Measurements from ENCODE around the gene PSPH. TPM values are rescaled to one million over a fixed set of nuclear protein-coding genes. Genes with fewer than 3 reads are reported as not detected.
A peak's percentile ranks its signal among the peaks of the same experiment; 100 is the strongest.
"Not testable (repeated sequence)": the region's sequence is repeated elsewhere in the genome, so short reads cannot be mapped to it uniquely, and the experiment has no call there.

PSPH gene
- total RNA-seq, 2 experiments from 2014 or later, result 12.4 to 22.2 TPM

DNA sequence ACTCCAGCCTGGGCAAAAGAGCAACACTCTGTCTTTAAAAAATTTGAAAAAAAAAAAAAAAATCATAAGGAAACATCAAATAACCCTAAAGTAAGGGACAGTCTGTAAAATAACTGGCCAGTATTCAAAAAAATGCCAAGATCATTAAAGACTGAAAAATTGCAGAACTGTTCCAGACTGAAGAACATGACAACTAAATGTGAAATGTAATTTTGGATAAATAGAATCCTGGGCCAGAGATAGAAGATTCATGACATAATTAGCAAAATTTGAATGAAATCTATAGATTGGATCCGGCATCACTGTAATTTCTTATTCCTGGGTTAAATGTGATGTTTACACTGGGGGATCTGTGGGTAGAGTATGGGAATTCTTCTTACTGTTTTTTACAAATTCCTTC lies 3.0 kb downstream of the PSPH start:
- DNase-seq (no peak), ATAC-seq (no peak)
- peaks cover 24% of the 10 kb centered on the region for H3K4me1 Mint-ChIP-seq
- H3K27me3 Mint-ChIP-seq, result no peaks in the 10 kb centered on the region
- CTCF ChIA-PET, result no interaction called here
- H3K4me3 Mint-ChIP-seq, result no peak overlapping the region
- H3K9me3 Mint-ChIP-seq (ENCODE audit: low read depth), result no peaks in the 10 kb centered on the region
- H3K27ac Mint-ChIP-seq, result no peak overlapping the region
- peaks cover 14% of the 10 kb centered on the region for H3K36me3 Mint-ChIP-seq

DNA sequence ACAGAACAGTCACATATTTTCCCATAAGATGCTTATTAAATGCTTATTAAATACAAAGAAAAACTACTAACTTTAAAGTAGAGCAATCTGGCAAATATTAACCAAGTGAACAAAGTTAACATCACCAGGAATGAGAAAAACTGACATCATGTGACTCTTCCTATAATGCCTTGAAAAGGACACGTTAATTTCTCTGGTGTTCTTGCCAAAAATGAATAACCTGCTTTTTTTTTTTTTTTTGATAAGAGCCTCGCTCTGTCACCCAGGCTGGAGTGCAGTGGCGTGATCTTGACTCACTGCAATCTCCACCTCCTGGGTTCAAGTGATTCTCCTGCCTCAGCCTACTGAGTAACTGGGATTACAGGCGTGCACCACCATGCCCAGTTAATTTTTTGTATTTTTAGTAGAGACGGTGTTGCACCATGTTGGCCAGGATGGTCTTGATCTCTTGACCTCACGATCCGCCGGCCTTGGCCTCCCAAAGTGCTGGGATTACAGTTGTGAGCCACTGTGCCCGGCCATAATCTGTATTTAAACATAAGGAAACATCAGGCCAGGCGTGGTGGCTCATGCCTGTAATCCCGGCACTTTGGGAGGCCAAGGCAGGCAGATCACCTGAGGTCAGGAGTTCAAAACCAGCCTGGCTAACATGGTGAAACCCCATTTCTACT lies 3.7 kb downstream of the PSPH start:
- H3K27me3 Mint-ChIP-seq, result not testable (repeated sequence)

DNA sequence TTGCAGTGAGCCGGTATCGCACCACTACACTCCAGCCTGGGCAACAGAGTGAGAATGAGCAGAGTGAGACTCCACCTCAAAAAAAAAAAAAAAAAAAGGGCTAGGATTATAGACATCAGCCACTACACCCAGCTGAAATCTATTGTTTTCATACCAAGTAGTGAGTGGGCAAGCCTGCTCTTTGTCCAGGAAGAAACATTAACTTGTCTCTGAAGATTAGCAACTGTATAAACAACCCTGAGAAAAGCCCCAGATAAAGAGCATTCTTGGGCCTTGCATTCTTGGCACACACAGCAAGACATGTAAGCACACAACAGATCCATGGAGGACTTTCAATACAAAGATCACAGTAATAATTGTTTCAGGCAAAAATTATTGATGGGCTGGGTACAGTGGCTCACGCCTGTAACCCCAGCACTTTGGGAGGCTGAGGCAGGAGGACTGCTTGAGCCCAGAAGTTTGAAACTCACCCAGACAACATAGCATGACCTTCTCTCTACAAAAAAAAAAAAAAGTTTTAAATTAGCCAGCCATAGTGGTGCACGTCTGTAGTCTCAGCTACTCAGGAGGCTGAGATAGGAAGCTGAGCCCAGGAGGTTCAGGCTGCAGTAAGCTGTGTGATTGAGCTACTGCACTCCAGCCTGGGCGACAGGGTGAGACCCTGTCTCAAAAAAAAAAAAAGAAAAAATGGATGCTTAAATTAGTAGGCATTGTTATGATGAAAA lies 4.4 kb downstream of the PSPH start:
- ATAC-seq (no peak), DNase-seq (no peak)
- no peak overlapping the region for H3K4me3 Mint-ChIP-seq
- no peaks in the 10 kb centered on the region for H3K27me3 Mint-ChIP-seq
- CTCF ChIA-PET, result no interaction called here
- H3K27ac Mint-ChIP-seq, result no peak overlapping the region
- H3K36me3 Mint-ChIP-seq, result peaks cover 11% of the 10 kb centered on the region
- no peaks in the 10 kb centered on the region for H3K9me3 Mint-ChIP-seq (ENCODE audit: low read depth)
- peaks cover 15% of the 10 kb centered on the region for H3K4me1 Mint-ChIP-seq

More for the DNA sequence above, 3.7 kb downstream of the PSPH start:
- H3K27ac Mint-ChIP-seq; H3K4me3 Mint-ChIP-seq; CTCF ChIA-PET; DNase-seq; ATAC-seq; H3K9me3 Mint-ChIP-seq (ENCODE audit: low read depth): not testable (repeated sequence)
- H3K4me1 Mint-ChIP-seq, result peaks cover 17% of the 10 kb centered on the region
- H3K36me3 Mint-ChIP-seq, result peaks cover 11% of the 10 kb centered on the region

DNA sequence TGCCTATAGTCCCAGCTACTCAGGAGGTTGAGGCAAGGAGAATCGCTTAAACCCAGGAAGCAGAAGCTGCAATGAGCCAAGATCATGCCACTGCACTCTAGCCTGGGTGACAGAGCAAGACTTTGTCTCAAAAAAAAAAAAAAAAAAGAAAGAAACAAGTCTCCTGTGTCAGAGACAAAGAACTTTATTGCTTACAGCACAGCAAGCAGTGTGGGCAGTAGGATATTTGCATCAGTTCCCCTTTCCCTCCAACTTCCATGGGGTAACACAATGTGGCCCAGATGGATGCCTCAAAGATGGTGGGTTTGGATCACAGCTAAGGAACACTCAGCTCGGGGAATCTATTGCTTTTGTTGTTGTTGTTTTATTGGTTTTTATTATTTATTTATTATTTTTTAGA lies 5.5 kb downstream of the PSPH start:
- H3K27ac Mint-ChIP-seq; H3K9me3 Mint-ChIP-seq (ENCODE audit: low read depth); CTCF ChIA-PET; DNase-seq; H3K27me3 Mint-ChIP-seq; ATAC-seq; H3K4me3 Mint-ChIP-seq: not testable (repeated sequence)
- Mint-ChIP-seq H3K36me3 (peaks cover 13% of the 10 kb centered on the region), H3K4me1 (peaks cover 15% of the 10 kb centered on the region)

DNA sequence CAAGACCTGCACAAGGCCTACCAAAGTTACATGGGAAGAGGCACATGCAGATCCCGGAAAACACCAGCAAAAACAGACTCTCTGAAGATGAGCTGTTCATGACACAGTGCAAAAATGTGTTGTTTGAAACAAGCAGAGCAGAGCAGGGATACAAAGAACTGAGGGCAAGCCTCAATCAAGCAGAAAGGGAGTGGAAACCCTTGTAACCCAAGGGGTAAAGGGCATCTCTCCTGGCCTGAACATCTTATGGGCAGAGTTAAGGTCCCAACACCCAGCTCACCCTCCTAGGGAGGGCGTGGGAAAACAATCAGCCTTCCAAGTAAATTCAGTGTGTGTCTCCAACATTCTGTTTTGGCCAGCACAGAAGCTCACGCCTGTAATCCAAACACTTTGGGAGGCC lies 10.5 kb downstream of the PSPH start:
- H3K9me3 Mint-ChIP-seq (ENCODE audit: low read depth), result no peaks in the 10 kb centered on the region
- no peaks in the 10 kb centered on the region for H3K27me3 Mint-ChIP-seq
- CTCF ChIA-PET, result interaction anchor here (0.7 kb wide), 1 partner anchor 272 kb away, joined by 3 read pairs; no protein-coding TSS in a partner anchor
- no peak for DNase-seq
- H3K27ac Mint-ChIP-seq, result no peak overlapping the region
- ATAC-seq, result no peak
- H3K4me1 Mint-ChIP-seq, result no peaks in the 10 kb centered on the region
- no peak overlapping the region for H3K4me3 Mint-ChIP-seq
- peaks cover 13% of the 10 kb centered on the region for H3K36me3 Mint-ChIP-seq

DNA sequence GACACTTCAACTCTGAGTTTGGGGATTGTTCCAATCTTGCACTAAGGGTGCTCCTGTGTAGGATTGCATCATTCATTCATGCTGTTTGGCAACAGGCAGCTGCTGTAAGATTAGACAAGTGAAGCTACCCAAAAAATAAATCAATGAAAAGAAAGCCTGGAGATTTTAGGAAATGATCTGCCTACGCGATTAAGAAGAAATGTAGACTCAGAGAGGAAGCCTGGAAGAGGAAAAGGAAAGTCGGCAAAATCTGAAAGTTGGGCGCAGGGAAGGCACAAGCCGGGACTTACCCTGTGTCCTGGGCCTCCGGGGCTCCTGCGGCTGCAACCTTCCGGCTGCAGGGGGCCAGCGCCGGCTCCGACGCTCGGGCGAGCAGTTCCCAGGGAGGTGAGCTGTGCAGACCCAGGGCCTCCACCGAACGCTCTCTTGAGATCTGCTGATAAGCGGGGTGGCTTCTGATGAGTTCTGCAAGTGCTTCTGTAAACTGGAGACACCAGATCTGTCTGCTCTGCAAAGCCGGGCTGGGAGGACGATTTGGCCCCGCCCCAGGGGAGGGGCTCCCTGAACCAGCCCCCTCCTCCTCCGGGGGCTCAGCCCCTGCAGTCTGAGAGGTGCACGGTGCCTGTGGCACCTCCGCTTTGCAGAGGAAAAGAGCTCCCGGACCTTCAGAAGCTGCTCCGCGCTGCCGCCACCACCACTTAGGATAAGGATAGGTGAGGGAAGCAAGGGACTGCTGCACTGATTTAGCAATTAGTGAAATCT lies 17.4 kb downstream of the PSPH start:
- ATAC-seq (peak; percentile 97), DNase-seq (peak; percentile 78)
- no peaks in the 10 kb centered on the region for H3K27me3 Mint-ChIP-seq
- CTCF ChIA-PET, result interaction anchor here (0.7 to 2.2 kb wide), 3 partner anchors 17 to 82 kb away, joined by 3 to 11 read pairs (median 3); partner anchors contain the start of genes CCT6A and PSPH
- H3K36me3 Mint-ChIP-seq, result peaks cover 9% of the 10 kb centered on the region
- peaks cover 9% of the 10 kb centered on the region for H3K4me1 Mint-ChIP-seq
- peak overlapping the region; percentile 84 for H3K27ac Mint-ChIP-seq
- H3K9me3 Mint-ChIP-seq (ENCODE audit: low read depth), result no peaks in the 10 kb centered on the region
- peak overlapping the region; percentile 84 for H3K4me3 Mint-ChIP-seq

DNA sequence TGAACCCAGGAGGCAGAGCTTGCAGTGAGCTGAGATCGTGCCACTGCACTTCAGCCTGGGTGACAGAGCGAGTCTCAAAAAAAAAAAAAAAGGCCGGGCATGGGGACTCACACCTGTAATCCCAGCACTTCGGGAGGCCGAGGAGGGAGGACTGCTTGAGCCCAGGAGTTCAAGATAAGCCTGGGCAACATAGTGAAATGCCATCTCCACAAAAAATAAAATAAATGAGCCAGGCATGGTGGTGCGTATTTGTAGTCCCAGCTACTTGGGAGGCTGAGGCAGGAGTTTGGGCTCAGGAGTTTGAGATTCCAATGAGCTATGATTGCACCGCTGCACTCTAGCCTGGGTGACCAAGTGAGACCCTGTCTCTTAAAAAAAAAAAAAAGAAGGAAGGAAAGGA lies 18.7 kb downstream of the PSPH start:
- H3K4me3 Mint-ChIP-seq; H3K9me3 Mint-ChIP-seq (ENCODE audit: low read depth); H3K4me1 Mint-ChIP-seq; H3K27ac Mint-ChIP-seq; CTCF ChIA-PET; DNase-seq; H3K27me3 Mint-ChIP-seq; ATAC-seq: not testable (repeated sequence)
- H3K36me3 Mint-ChIP-seq, result peaks cover 13% of the 10 kb centered on the region

DNA sequence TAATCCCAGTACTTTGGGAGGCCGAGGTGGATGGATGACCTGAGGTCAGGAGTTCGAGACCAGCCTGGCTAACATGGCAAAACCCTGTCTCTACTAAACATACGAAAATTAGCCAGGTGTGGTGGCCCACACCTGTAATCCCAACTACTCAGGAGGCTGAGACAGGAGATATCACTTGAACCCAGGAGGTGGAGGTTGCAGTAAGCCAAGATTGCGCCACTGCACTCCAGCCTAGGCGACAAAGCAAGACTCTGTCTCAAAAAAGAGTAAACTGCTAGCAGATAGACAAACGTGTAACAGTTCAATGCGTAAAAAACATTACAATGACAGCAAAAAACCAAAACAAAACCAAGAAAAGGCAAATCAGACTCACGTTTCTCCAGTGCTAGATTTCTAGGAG lies 19.7 kb downstream of the PSPH start:
- ATAC-seq; CTCF ChIA-PET; H3K27me3 Mint-ChIP-seq; H3K9me3 Mint-ChIP-seq (ENCODE audit: low read depth); H3K4me3 Mint-ChIP-seq; H3K4me1 Mint-ChIP-seq; DNase-seq; H3K27ac Mint-ChIP-seq: not testable (repeated sequence)
- peaks cover 15% of the 10 kb centered on the region for H3K36me3 Mint-ChIP-seq

DNA sequence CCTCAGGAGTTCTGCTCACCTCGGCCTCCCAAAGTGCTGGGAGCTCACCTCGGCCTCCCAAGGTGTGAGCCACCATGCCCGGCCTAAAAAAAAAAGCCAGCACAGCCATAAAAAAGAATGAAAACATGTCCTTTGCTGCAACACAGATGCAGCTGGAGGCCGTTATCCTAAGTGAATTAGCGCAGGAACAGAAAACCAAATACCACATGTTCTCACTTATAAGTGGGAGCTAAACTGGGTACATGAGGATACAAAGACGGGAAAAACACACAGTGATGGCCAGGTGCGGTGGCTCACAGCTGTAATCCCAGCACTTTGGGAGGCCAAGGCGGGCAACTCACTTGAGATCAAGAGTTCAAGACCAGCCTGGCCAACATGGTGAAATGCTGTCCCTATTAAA lies 20.9 kb downstream of the PSPH start:
- Mint-ChIP-seq H3K36me3 (peaks cover 18% of the 10 kb centered on the region), H3K27me3 (no peaks in the 10 kb centered on the region), H3K27ac (no peak overlapping the region), H3K4me1 (peaks cover 9% of the 10 kb centered on the region), H3K4me3 (no peak overlapping the region), H3K9me3 (ENCODE audit: low read depth) (no peaks in the 10 kb centered on the region)
- ATAC-seq (no peak), DNase-seq (no peak)
- CTCF ChIA-PET, result no interaction called here

DNA sequence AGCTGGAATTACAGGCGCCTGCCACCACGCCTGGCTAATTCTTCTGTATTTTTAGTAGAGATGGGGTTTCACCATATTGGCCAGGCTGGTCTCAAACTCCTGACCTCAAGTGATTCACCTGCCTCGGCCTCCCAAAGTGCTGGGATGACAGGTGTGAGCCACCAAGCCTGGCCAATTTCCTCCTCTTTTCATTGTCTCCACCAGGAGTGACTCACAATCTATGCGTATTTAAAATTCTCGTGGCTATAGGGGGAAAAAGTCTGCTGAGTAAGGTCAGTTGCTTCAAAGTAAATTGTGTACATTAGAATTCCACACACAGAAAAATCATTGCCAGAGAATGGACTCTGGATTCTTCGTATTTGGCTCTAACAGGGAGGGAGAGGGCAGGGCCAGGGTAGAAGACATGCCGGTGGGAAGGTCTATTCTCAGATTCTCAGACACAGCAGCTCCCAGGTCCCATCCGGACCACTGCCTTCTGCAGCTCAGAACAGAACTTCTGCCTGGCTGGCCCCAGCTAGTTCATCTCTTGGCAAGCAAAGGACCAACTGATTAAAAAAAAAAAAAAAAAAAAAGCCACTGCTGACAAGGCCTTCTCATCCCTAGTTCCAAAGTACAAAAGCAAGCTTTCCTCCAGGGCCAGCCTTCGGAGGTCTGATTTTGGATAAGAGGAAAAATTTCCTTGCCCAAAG lies 22.2 kb downstream of the PSPH start:
- H3K27me3 Mint-ChIP-seq, result no peaks in the 10 kb centered on the region
- DNase-seq (no peak), ATAC-seq (no peak)
- no peak overlapping the region for H3K4me3 Mint-ChIP-seq
- H3K9me3 Mint-ChIP-seq (ENCODE audit: low read depth), result no peaks in the 10 kb centered on the region
- peaks cover 19% of the 10 kb centered on the region for H3K36me3 Mint-ChIP-seq
- H3K4me1 Mint-ChIP-seq, result peaks cover 9% of the 10 kb centered on the region
- H3K27ac Mint-ChIP-seq, result no peak overlapping the region
- CTCF ChIA-PET, result no interaction called here

DNA sequence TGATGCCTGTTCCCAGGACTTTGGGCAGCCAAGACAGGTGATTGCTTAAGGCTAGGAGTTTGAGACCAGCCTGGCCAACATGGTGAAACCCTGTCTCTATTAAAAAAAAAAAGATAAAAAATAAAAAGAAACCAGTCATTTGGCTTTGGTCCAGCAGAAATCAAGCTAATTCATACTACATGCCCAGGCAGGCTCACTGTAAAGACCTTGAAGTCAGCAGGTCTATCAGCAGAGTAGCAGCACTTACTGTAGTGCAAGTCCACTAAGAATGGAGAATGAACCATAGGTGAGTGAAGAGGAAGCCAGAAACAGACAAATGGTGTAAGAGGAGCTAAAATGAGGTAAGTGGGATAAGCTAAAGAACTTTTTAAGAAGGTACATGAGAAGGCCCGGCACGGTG lies 24.7 kb downstream of the PSPH start:
- ATAC-seq (no peak), DNase-seq (no peak)
- Mint-ChIP-seq H3K36me3 (peaks cover 19% of the 10 kb centered on the region), H3K27me3 (no peaks in the 10 kb centered on the region), H3K4me1 (peaks cover under 1% of the 10 kb centered on the region), H3K9me3 (ENCODE audit: low read depth) (no peaks in the 10 kb centered on the region), H3K27ac (no peak overlapping the region), H3K4me3 (no peak overlapping the region)
- CTCF ChIA-PET, result no interaction called here

DNA sequence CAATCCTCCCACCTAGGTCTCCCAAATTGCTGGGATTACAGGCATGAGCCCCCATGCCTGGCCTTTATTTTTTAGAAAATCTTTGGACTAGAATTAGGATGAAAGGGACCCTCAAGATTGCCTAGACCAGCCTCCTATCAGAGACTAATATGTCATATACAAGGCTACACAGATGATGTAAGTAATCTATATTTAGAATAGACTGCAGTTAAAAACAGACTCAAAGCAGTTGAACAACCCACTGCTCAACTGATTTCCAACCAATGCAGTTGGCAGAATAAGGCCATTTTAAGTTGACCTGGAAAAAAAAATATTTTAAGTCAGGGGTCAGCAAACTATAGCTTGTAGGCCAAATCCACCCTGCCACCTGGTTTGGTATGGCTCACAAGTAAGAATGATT lies 27.7 kb downstream of the PSPH start:
- Mint-ChIP-seq H3K27me3 (no peaks in the 10 kb centered on the region), H3K4me1 (no peaks in the 10 kb centered on the region), H3K27ac (no peak overlapping the region), H3K4me3 (no peak overlapping the region), H3K9me3 (ENCODE audit: low read depth) (no peaks in the 10 kb centered on the region), H3K36me3 (peaks cover 12% of the 10 kb centered on the region)
- ATAC-seq, result no peak
- no peak for DNase-seq
- CTCF ChIA-PET, result interaction anchor here (0.5 kb wide), 1 partner anchor 50 kb away, joined by 3 read pairs; no protein-coding TSS in a partner anchor

DNA sequence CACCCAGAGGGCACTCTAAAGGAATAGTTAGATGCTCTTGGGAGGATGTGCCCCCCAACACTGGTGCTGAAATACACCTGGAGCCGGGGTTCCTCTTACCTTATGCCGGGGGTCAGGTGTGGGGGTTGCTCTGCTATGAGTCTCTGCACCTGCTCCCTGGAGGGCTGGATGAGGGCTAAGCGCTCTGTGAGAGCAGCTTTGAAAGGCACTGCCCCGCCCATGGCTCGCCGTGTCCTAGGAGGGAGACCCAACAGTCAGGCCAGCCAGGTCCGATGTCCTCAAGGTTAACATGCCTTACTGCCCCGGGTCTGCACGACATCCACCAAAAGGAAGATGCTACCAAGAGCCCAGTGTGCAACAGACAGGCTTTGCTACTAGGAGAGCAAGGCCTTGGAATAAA lies 31.7 kb downstream of the PSPH start:
- Mint-ChIP-seq H3K4me1 (no peaks in the 10 kb centered on the region), H3K27ac (no peak overlapping the region), H3K36me3 (peaks cover 8% of the 10 kb centered on the region), H3K27me3 (no peaks in the 10 kb centered on the region), H3K4me3 (no peak overlapping the region), H3K9me3 (ENCODE audit: low read depth) (no peaks in the 10 kb centered on the region)
- no peak for DNase-seq
- CTCF ChIA-PET, result no interaction called here
- ATAC-seq, result no peak

Data from activated CD8-positive, alpha-beta memory T cell treated with anti-CD3 and anti-CD28 coated beads, Interleukin-2, amount 10 ng/mL, durations not matched to agents 7 days and 5 days (primary cell).